CD4-positive, CD25-positive, alpha-beta regulatory T cell (primary cell): ENCODE data around the gene ARSD. TPM values are rescaled to one million over a fixed set of nuclear protein-coding genes. Genes with fewer than 3 reads are reported as not detected.

Experiments
- ATAC-seq, 2 donors: fragments of 150-1000 bp; cut with Tn5 transposase; one replicate each; pipeline ENCODE4 v1.10.0; 2021; ENCODE audit warnings: low read depth in 2 of 2, moderate number of reproducible peaks in 2 of 2, moderate library complexity in 1 of 2
- DNase-seq, 3 donors: peaks; one replicate each; pipeline versions ENCODE4 v3.0.0 to v3.0.0-alpha.2; 2012 to 2022; ENCODE audit warnings: mixed read lengths in 1 of 3
- H3K27ac ChIP-seq: one replicate; pipeline ENCODE4 v1.7.0; 2013; ENCODE audit warnings: mild to moderate bottlenecking, low read length; ENCODE audit not compliant: insufficient read depth, poor library complexity, severe bottlenecking
- H3K27me3 ChIP-seq: one replicate; pipeline ENCODE4 v1.7.0; 2013; ENCODE audit warnings: low read length; ENCODE audit not compliant: control insufficient read depth, insufficient read depth
- H3K36me3 ChIP-seq: one replicate; pipeline ENCODE4 v1.7.0; 2013; ENCODE audit warnings: mild to moderate bottlenecking, low read length, moderate library complexity; ENCODE audit not compliant: control insufficient read depth, insufficient read depth
- H3K4me1 ChIP-seq: 2 replicates; pipeline ENCODE4 v1.7.0; 2013; ENCODE audit warnings: mild to moderate bottlenecking, low read length; ENCODE audit not compliant: insufficient read depth, control insufficient read depth, poor library complexity, severe bottlenecking
- H3K4me3 ChIP-seq: one replicate; pipeline ENCODE4 v1.7.0; 2013; ENCODE audit warnings: low read depth, mild to moderate bottlenecking, low read length, moderate library complexity
- H3K9me3 ChIP-seq, 2 experiments: 1 replicate in 1 of 2; 2 replicates in 1 of 2; pipeline ENCODE4 v1.7.0; 2013; ENCODE audit warnings: low read length in 2 of 2, mild to moderate bottlenecking in 1 of 2, moderate library complexity in 1 of 2; ENCODE audit not compliant: control insufficient read depth in 2 of 2
- H3K27ac Mint-ChIP-seq, 3 donors: one replicate each; pipeline ENCODE4 v1.8.0; 2020 to 2022; ENCODE audit warnings: mild to moderate bottlenecking in 3 of 3, mixed read lengths in 3 of 3, moderate library complexity in 2 of 3
- H3K27me3 Mint-ChIP-seq: one replicate; pipeline ENCODE4 v1.8.0; 2022; ENCODE audit warnings: mild to moderate bottlenecking, mixed read lengths
- H3K36me3 Mint-ChIP-seq: one replicate; pipeline ENCODE4 v1.8.0; 2020; ENCODE audit warnings: mixed read lengths
- H3K4me1 Mint-ChIP-seq, 4 donors: one replicate each; pipeline ENCODE4 v1.8.0; 2020 to 2022; ENCODE audit warnings: mixed read lengths in 4 of 4, mild to moderate bottlenecking in 1 of 4
- H3K4me3 Mint-ChIP-seq, 4 donors: one replicate each; pipeline ENCODE4 v1.8.0; 2020 to 2022; ENCODE audit warnings: mild to moderate bottlenecking in 4 of 4, mixed read lengths in 4 of 4, moderate library complexity in 3 of 4
- H3K9me3 Mint-ChIP-seq, 7 donors: one replicate each; pipeline ENCODE4 v1.8.0; 2020 to 2022; ENCODE audit warnings: mixed read lengths in 7 of 7, mild to moderate bottlenecking in 3 of 7, moderate library complexity in 2 of 7
- polyA plus RNA-seq, 4 donors: library from polyadenylated mRNA; unstranded; fragments of 300-500 nt; fragmentation: Illumina TruSeq; gene quantifications; one replicate each; pipeline ENCODE4 v1.2.3, GENCODE V29; 2021
- total RNA-seq: library from RNA; stranded (reverse); gene quantifications from one replicate; pipeline ENCODE4 v1.2.3, GENCODE V29; 2022

The ARSD gene
- total and polyA plus RNA-seq, 5 donors from 2014 or later: 0.67 to 1.8 (median 1.5) TPM

GRCh38 chrX:2872671-2873277 lies 56.4 kb downstream of the ARSD start:
- H3K9me3 ChIP-seq: no peaks in the 10 kb centered on the region
- H3K27ac Mint-ChIP-seq: no peak overlapping the region

GRCh38 chrX:2871831-2872230 lies 57.3 kb downstream of the ARSD start:
- no peak for DNase-seq
- H3K4me1 ChIP-seq: no peaks in the 10 kb centered on the region
- H3K9me3 Mint-ChIP-seq: peaks cover 0 to 13% (median 0%) of the 10 kb centered on the region in 7 donors
- H3K4me3 ChIP-seq: no peak overlapping the region
- no peaks in the 10 kb centered on the region for H3K9me3 ChIP-seq
- no peaks in the 10 kb centered on the region for H3K4me1 Mint-ChIP-seq
- no peak overlapping the region for H3K4me3 Mint-ChIP-seq
- no peaks in the 10 kb centered on the region for H3K27me3 Mint-ChIP-seq
- no peak overlapping the region for H3K27ac Mint-ChIP-seq
- no peaks in the 10 kb centered on the region for H3K27me3 ChIP-seq
- H3K27ac ChIP-seq: no peak overlapping the region
- no peaks in the 10 kb centered on the region for H3K36me3 Mint-ChIP-seq
- ATAC-seq: no peak
- no peaks in the 10 kb centered on the region for H3K36me3 ChIP-seq

More at GRCh38 chrX:2872671-2873277, 56.4 kb downstream of the ARSD start:
- H3K4me1 Mint-ChIP-seq: no peaks in the 10 kb centered on the region
- no peak for DNase-seq
- no peak for ATAC-seq
- Histone ChIP-seq H3K27ac (no peak overlapping the region), H3K27me3 (no peaks in the 10 kb centered on the region), H3K36me3 (no peaks in the 10 kb centered on the region), H3K4me1 (no peaks in the 10 kb centered on the region), H3K4me3 (no peak overlapping the region)
- no peak overlapping the region for H3K4me3 Mint-ChIP-seq
- no peaks in the 10 kb centered on the region for H3K27me3 Mint-ChIP-seq
- no peaks in the 10 kb centered on the region for H3K36me3 Mint-ChIP-seq
- peaks cover 0 to 12% (median 0%) of the 10 kb centered on the region in 7 donors for H3K9me3 Mint-ChIP-seq

GRCh38 chrX:2870650-2871049 lies 58.5 kb downstream of the ARSD start:
- peaks cover 0 to 11% (median 0%) of the 10 kb centered on the region in 7 donors for H3K9me3 Mint-ChIP-seq
- ATAC-seq: no peak

GRCh38 chrX:2867206-2867605 lies 61.9 kb downstream of the ARSD start:
- H3K4me3 ChIP-seq: no peak overlapping the region
- H3K36me3 ChIP-seq: no peaks in the 10 kb centered on the region
- no peaks in the 10 kb centered on the region for H3K9me3 ChIP-seq
- DNase-seq (no peak), ATAC-seq (no peak)
- H3K27ac ChIP-seq: no peak overlapping the region
- no peak overlapping the region for H3K27ac Mint-ChIP-seq
- no peaks in the 10 kb centered on the region for H3K36me3 Mint-ChIP-seq
- no peaks in the 10 kb centered on the region for H3K27me3 Mint-ChIP-seq
- H3K27me3 ChIP-seq: no peaks in the 10 kb centered on the region
- H3K4me1 ChIP-seq: no peaks in the 10 kb centered on the region
- no peak overlapping the region for H3K4me3 Mint-ChIP-seq
- H3K9me3 Mint-ChIP-seq: peaks cover 0 to 9% (median 0%) of the 10 kb centered on the region in 7 donors
- no peaks in the 10 kb centered on the region for H3K4me1 Mint-ChIP-seq

More at GRCh38 chrX:2870650-2871049, 58.5 kb downstream of the ARSD start:
- H3K27me3 Mint-ChIP-seq: no peaks in the 10 kb centered on the region
- Histone ChIP-seq H3K27ac (no peak overlapping the region), H3K4me3 (no peak overlapping the region), H3K4me1 (no peaks in the 10 kb centered on the region), H3K36me3 (no peaks in the 10 kb centered on the region), H3K9me3 (no peaks in the 10 kb centered on the region), H3K27me3 (no peaks in the 10 kb centered on the region)
- no peak overlapping the region for H3K4me3 Mint-ChIP-seq
- H3K4me1 Mint-ChIP-seq: no peaks in the 10 kb centered on the region
- H3K27ac Mint-ChIP-seq: no peak overlapping the region
- H3K36me3 Mint-ChIP-seq: no peaks in the 10 kb centered on the region
- no peak for DNase-seq

- Mint-ChIP-seq H3K4me1 (no peaks in the 10 kb centered on the region), H3K27ac (no peak overlapping the region), H3K9me3 (peaks cover 0 to 4% (median 0%) of the 10 kb centered on the region in 7 donors), H3K4me3 (no peak overlapping the region), H3K36me3 (no peaks in the 10 kb centered on the region), H3K27me3 (no peaks in the 10 kb centered on the region)
- DNase-seq (no peak), ATAC-seq (no peak)
- no peaks in the 10 kb centered on the region for H3K9me3 ChIP-seq
- no peaks in the 10 kb centered on the region for H3K36me3 ChIP-seq
- no peak overlapping the region for H3K4me3 ChIP-seq
- H3K4me1 ChIP-seq: no peaks in the 10 kb centered on the region
- no peaks in the 10 kb centered on the region for H3K27me3 ChIP-seq
- H3K27ac ChIP-seq: no peak overlapping the region
These were observed 65.5 kb downstream of the ARSD start for GRCh38 chrX:2863646-2864045.

- Histone ChIP-seq H3K4me3 (no peak overlapping the region), H3K9me3 (no peaks in the 10 kb centered on the region), H3K4me1 (no peaks in the 10 kb centered on the region), H3K27ac (no peak overlapping the region), H3K27me3 (no peaks in the 10 kb centered on the region), H3K36me3 (no peaks in the 10 kb centered on the region)
- H3K36me3 Mint-ChIP-seq: no peaks in the 10 kb centered on the region
- no peaks in the 10 kb centered on the region for H3K27me3 Mint-ChIP-seq
- H3K27ac Mint-ChIP-seq: no peak overlapping the region
- no peaks in the 10 kb centered on the region for H3K4me1 Mint-ChIP-seq
- H3K9me3 Mint-ChIP-seq: peaks cover 0 to 2% (median 0%) of the 10 kb centered on the region in 7 donors
- no peak for DNase-seq
- no peak overlapping the region for H3K4me3 Mint-ChIP-seq
- ATAC-seq: no peak
These were observed 66.7 kb downstream of the ARSD start for GRCh38 chrX:2862404-2862803.

GRCh38 chrX:2859197-2859797 lies 69.8 kb downstream of the ARSD start:
- H3K4me1 ChIP-seq: no peaks in the 10 kb centered on the region
- H3K27me3 ChIP-seq: no peaks in the 10 kb centered on the region
- H3K27ac ChIP-seq: no peak overlapping the region
- no peaks in the 10 kb centered on the region for H3K27me3 Mint-ChIP-seq
- no peak overlapping the region for H3K4me3 Mint-ChIP-seq
- H3K36me3 Mint-ChIP-seq: no peaks in the 10 kb centered on the region
- H3K4me3 ChIP-seq: no peak overlapping the region
- H3K9me3 Mint-ChIP-seq: peaks cover 0 to 2% (median 0%) of the 10 kb centered on the region in 7 donors
- no peak overlapping the region for H3K27ac Mint-ChIP-seq
- no peak for DNase-seq
- no peaks in the 10 kb centered on the region for H3K4me1 Mint-ChIP-seq
- no peaks in the 10 kb centered on the region for H3K36me3 ChIP-seq
- no peak for ATAC-seq
- no peaks in the 10 kb centered on the region for H3K9me3 ChIP-seq

GRCh38 chrX:2857566-2857965 lies 71.6 kb downstream of the ARSD start:
- no peaks in the 10 kb centered on the region for H3K4me1 ChIP-seq
- H3K4me1 Mint-ChIP-seq: no peaks in the 10 kb centered on the region
- H3K4me3 Mint-ChIP-seq: no peak overlapping the region
- H3K27me3 ChIP-seq: no peaks in the 10 kb centered on the region
- H3K27ac ChIP-seq: no peak overlapping the region
- DNase-seq (no peak), ATAC-seq (no peak)
- no peaks in the 10 kb centered on the region for H3K36me3 ChIP-seq
- no peak overlapping the region for H3K4me3 ChIP-seq
- H3K27ac Mint-ChIP-seq: no peak overlapping the region
- no peaks in the 10 kb centered on the region for H3K27me3 Mint-ChIP-seq
- H3K9me3 ChIP-seq: no peaks in the 10 kb centered on the region
- peaks cover 0 to 3% (median 0%) of the 10 kb centered on the region in 7 donors for H3K9me3 Mint-ChIP-seq
- H3K36me3 Mint-ChIP-seq: no peaks in the 10 kb centered on the region
